OCI-LY3 (cell line): ENCODE results near the gene PCSK6.

ENCODE experiments used
- H2AFZ ChIP-seq: fragments of 200-600, 300-600 bp; shearing (Covaris generic); 2 replicates; pipeline ENCODE4 v1.6.0; 2014; ENCODE audit warnings: antibody characterized with exemption, low read depth, low read length
- H3K27ac ChIP-seq: fragments of 200-600, 300-600 bp; sonication (generic); 2 replicates; pipeline ENCODE4 v1.5.1; 2014; ENCODE audit warnings: mild to moderate bottlenecking, low read length, moderate library complexity, mixed read lengths
- H3K27me3 ChIP-seq: fragments of 200-600, 300-600 bp; sonication (generic); 2 replicates; pipeline ENCODE4 v1.6.1; 2014; ENCODE audit warnings: low read depth, low read length, mixed read lengths
- H3K36me3 ChIP-seq: fragments of 200-600, 300-600 bp; sonication (generic); replicated peaks from 2 replicates; pipeline ENCODE3; 2014; ENCODE audit warnings: low read depth, low read length, mixed read lengths
- H3K4me1 ChIP-seq: fragments of 300-600, 200-600 bp; sonication (generic); 2 replicates; pipeline ENCODE4 v1.6.1; 2014; ENCODE audit warnings: low read length, mixed read lengths
- H3K4me2 ChIP-seq: fragments of 200-600, 300-600 bp; sonication (generic); 2 replicates; pipeline ENCODE4 v1.6.1; 2014; ENCODE audit warnings: low read length, mixed read lengths
- H3K4me3 ChIP-seq: fragments of 300-600, 200-600 bp; sonication (generic); 2 replicates; pipeline ENCODE4 v1.5.1; 2014; ENCODE audit warnings: antibody characterized with exemption, mild to moderate bottlenecking, low read length, moderate library complexity
- H3K79me2 ChIP-seq: fragments of 300-600, 200-600 bp; shearing (Covaris generic); 2 replicates; pipeline ENCODE4 v1.6.1; 2014; ENCODE audit warnings: mild to moderate bottlenecking, low read length, mixed read lengths
- H3K9ac ChIP-seq: fragments of 300-600, 200-600 bp; shearing (Covaris generic); 2 replicates; pipeline ENCODE4 v1.6.0; 2014; ENCODE audit warnings: mild to moderate bottlenecking, low read length, moderate library complexity
- H3K9me3 ChIP-seq: fragments of 200-600, 300-600 bp; shearing (Covaris generic); 2 replicates; pipeline ENCODE4 v1.6.1; 2014; ENCODE audit warnings: low read length, mixed read lengths; ENCODE audit not compliant: insufficient read depth
- H4K20me1 ChIP-seq: fragments of 200-600, 300-600 bp; sonication (generic); 2 replicates; pipeline ENCODE4 v1.6.1; 2016; ENCODE audit warnings: low read length, mixed read lengths; ENCODE audit not compliant: insufficient read depth
- CTCF ChIP-seq: fragments of 200-600, 300-600 bp; sonication (generic); IDR thresholded peaks from 2 replicates; pipeline ENCODE4 v1.5.1; 2014; ENCODE audit warnings: antibody characterized with exemption, low read length, low read depth
- EZH2phosphoT487 ChIP-seq: fragments of 200-600 bp; shearing (Covaris generic); IDR thresholded peaks from 2 replicates; pipeline ENCODE4 v1.6.1; 2018; ENCODE audit warnings: antibody characterized with exemption, mixed run types, low read depth

PCSK6 gene

GRCh38 chr15:101308604-101309435 lies 180.7 kb downstream of the PCSK6 start:
- Histone ChIP-seq H4K20me1 (no peaks in the 10 kb centered on the region), H3K4me1 (no peaks in the 10 kb centered on the region), H3K4me2 (no peak overlapping the region), H3K27me3 (no peaks in the 10 kb centered on the region), H3K27ac (no peak overlapping the region), H3K4me3 (no peak overlapping the region), H3K9ac (no peak overlapping the region), H3K79me2 (no peaks in the 10 kb centered on the region), H2AFZ (no peak overlapping the region), H3K36me3 (no peaks in the 10 kb centered on the region), H3K9me3 (no peaks in the 10 kb centered on the region)
- TF ChIP-seq CTCF (no peak), EZH2phosphoT487 (no peak)

DNA sequence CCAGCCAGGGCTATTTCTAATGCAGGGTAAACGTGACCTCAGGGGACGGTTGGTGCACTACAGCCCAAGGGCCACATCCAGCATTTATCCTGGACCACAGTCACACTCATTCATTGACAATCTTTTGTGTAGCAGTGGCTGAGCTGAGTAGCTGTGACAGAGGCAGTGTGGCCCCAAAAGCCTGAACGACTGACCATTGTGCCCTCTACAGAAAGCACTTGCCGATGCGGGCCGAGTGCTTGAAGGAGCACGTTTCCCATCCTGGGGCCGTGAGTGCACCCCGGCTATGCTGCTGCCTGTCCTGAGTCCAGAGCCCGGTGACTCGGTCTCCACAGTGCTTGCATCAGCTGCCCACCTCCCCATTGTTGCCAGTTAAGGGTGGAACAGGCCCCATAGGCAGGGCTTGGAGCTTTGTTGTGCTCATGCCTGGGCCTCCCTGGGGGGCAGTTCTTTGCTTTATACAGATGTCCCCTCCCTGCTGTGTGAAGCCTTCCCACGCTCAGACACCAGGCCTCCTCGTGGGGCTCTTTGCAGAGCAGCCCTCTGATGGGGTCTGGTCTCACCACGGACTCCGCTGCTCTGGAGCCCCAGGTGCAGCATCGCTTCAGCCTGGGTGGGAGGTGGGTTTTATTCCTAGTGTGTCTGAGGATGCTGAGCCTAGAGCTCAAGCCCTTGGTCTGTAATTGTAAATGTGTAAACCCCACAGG lies 181.5 kb downstream of the PCSK6 start:
- Histone ChIP-seq H3K9ac (no peak overlapping the region), H3K27me3 (no peaks in the 10 kb centered on the region), H3K9me3 (no peaks in the 10 kb centered on the region), H2AFZ (no peak overlapping the region), H3K36me3 (no peaks in the 10 kb centered on the region), H3K4me1 (no peaks in the 10 kb centered on the region), H3K79me2 (no peaks in the 10 kb centered on the region), H3K4me2 (no peak overlapping the region), H4K20me1 (no peaks in the 10 kb centered on the region), H3K4me3 (no peak overlapping the region), H3K27ac (no peak overlapping the region)
- no peak for TF ChIP-seq CTCF
- TF ChIP-seq EZH2phosphoT487: no peak

GRCh38 chr15:101307048-101307896 lies 182.2 kb downstream of the PCSK6 start:
- Histone ChIP-seq H3K4me2 (no peak overlapping the region), H3K9ac (no peak overlapping the region), H3K9me3 (no peaks in the 10 kb centered on the region), H3K4me1 (no peaks in the 10 kb centered on the region), H3K4me3 (no peak overlapping the region), H2AFZ (no peak overlapping the region), H3K79me2 (no peaks in the 10 kb centered on the region), H3K27ac (no peak overlapping the region), H3K27me3 (0 out of 2 replicates have a peak, but pooled peaks cover 3% of the 10 kb centered on the region), H3K36me3 (no peaks in the 10 kb centered on the region), H4K20me1 (no peaks in the 10 kb centered on the region)
- TF ChIP-seq EZH2phosphoT487 (no peak), CTCF (no peak)
